CD4-positive, CD25-positive, alpha-beta regulatory T cell (primary cell): ENCODE data around the gene PGGHG. TPM values are rescaled to one million over a fixed set of nuclear protein-coding genes. Genes with fewer than 3 reads are reported as not detected.

Source experiments
- ATAC-seq, 2 donors: fragments of 150-1000 bp; cut with Tn5 transposase; one replicate each; pipeline ENCODE4 v1.10.0; 2021; ENCODE audit warnings: low read depth in 2 of 2, moderate number of reproducible peaks in 2 of 2, moderate library complexity in 1 of 2
- DNase-seq, 3 donors: peaks; one replicate each; pipeline versions ENCODE4 v3.0.0 to v3.0.0-alpha.2; 2012 to 2022; ENCODE audit warnings: mixed read lengths in 1 of 3
- H3K27ac ChIP-seq: one replicate; pipeline ENCODE4 v1.7.0; 2013; ENCODE audit warnings: mild to moderate bottlenecking, low read length; ENCODE audit not compliant: insufficient read depth, poor library complexity, severe bottlenecking
- H3K27me3 ChIP-seq: one replicate; pipeline ENCODE4 v1.7.0; 2013; ENCODE audit warnings: low read length; ENCODE audit not compliant: control insufficient read depth, insufficient read depth
- H3K36me3 ChIP-seq: one replicate; pipeline ENCODE4 v1.7.0; 2013; ENCODE audit warnings: mild to moderate bottlenecking, low read length, moderate library complexity; ENCODE audit not compliant: control insufficient read depth, insufficient read depth
- H3K4me1 ChIP-seq: 2 replicates; pipeline ENCODE4 v1.7.0; 2013; ENCODE audit warnings: mild to moderate bottlenecking, low read length; ENCODE audit not compliant: insufficient read depth, control insufficient read depth, poor library complexity, severe bottlenecking
- H3K4me3 ChIP-seq: one replicate; pipeline ENCODE4 v1.7.0; 2013; ENCODE audit warnings: low read depth, mild to moderate bottlenecking, low read length, moderate library complexity
- H3K9me3 ChIP-seq, 2 experiments: 1 replicate in 1 of 2; 2 replicates in 1 of 2; pipeline ENCODE4 v1.7.0; 2013; ENCODE audit warnings: low read length in 2 of 2, mild to moderate bottlenecking in 1 of 2, moderate library complexity in 1 of 2; ENCODE audit not compliant: control insufficient read depth in 2 of 2
- H3K27ac Mint-ChIP-seq, 3 donors: one replicate each; pipeline ENCODE4 v1.8.0; 2020 to 2022; ENCODE audit warnings: mild to moderate bottlenecking in 3 of 3, mixed read lengths in 3 of 3, moderate library complexity in 2 of 3
- H3K27me3 Mint-ChIP-seq: one replicate; pipeline ENCODE4 v1.8.0; 2022; ENCODE audit warnings: mild to moderate bottlenecking, mixed read lengths
- H3K36me3 Mint-ChIP-seq: one replicate; pipeline ENCODE4 v1.8.0; 2020; ENCODE audit warnings: mixed read lengths
- H3K4me1 Mint-ChIP-seq, 4 donors: one replicate each; pipeline ENCODE4 v1.8.0; 2020 to 2022; ENCODE audit warnings: mixed read lengths in 4 of 4, mild to moderate bottlenecking in 1 of 4
- H3K4me3 Mint-ChIP-seq, 4 donors: one replicate each; pipeline ENCODE4 v1.8.0; 2020 to 2022; ENCODE audit warnings: mild to moderate bottlenecking in 4 of 4, mixed read lengths in 4 of 4, moderate library complexity in 3 of 4
- H3K9me3 Mint-ChIP-seq, 7 donors: one replicate each; pipeline ENCODE4 v1.8.0; 2020 to 2022; ENCODE audit warnings: mixed read lengths in 7 of 7, mild to moderate bottlenecking in 3 of 7, moderate library complexity in 2 of 7
- polyA plus RNA-seq, 4 donors: library from polyadenylated mRNA; unstranded; fragments of 300-500 nt; fragmentation: Illumina TruSeq; gene quantifications; one replicate each; pipeline ENCODE4 v1.2.3, GENCODE V29; 2021
- total RNA-seq: library from RNA; stranded (reverse); gene quantifications from one replicate; pipeline ENCODE4 v1.2.3, GENCODE V29; 2022

Gene PGGHG
- total and polyA plus RNA-seq, 5 donors from 2014 or later, result 1.5 to 188 (median 2.9) TPM

- Mint-ChIP-seq H3K4me1 (peaks cover 8 to 41% (median 23%) of the 10 kb centered on the region in 4 donors), H3K27ac (peak overlapping the region in 1 of 3 donors; percentile 60), H3K36me3 (no peaks in the 10 kb centered on the region), H3K9me3 (no peaks in the 10 kb centered on the region), H3K4me3 (no peak overlapping the region), H3K27me3 (peaks cover 9% of the 10 kb centered on the region)
- DNase-seq, result no peak
- Histone ChIP-seq H3K36me3 (no peaks in the 10 kb centered on the region), H3K4me1 (peaks cover 34% of the 10 kb centered on the region), H3K27ac (no peak overlapping the region), H3K27me3 (no peaks in the 10 kb centered on the region), H3K9me3 (peaks cover 0 to 4% of the 10 kb centered on the region in 2 experiments), H3K4me3 (no peak overlapping the region)
- no peak for ATAC-seq
Observed at GRCh38 chr11:270451-271318, 18.2 kb upstream of the PGGHG start.

GRCh38 chr11:271319-271715 lies 17.6 kb upstream of the PGGHG start:
- no peaks in the 10 kb centered on the region for H3K36me3 ChIP-seq
- H3K4me3 ChIP-seq, result no peak overlapping the region
- H3K4me3 Mint-ChIP-seq, result no peak overlapping the region
- no peak for ATAC-seq
- peaks cover 34% of the 10 kb centered on the region for H3K4me1 ChIP-seq
- H3K27me3 ChIP-seq, result no peaks in the 10 kb centered on the region
- no peak overlapping the region for H3K27ac Mint-ChIP-seq
- H3K9me3 Mint-ChIP-seq, result no peaks in the 10 kb centered on the region
- H3K27me3 Mint-ChIP-seq, result peaks cover 14% of the 10 kb centered on the region
- peaks cover 8 to 41% (median 23%) of the 10 kb centered on the region in 4 donors for H3K4me1 Mint-ChIP-seq
- H3K9me3 ChIP-seq, result no peaks in the 10 kb centered on the region
- H3K36me3 Mint-ChIP-seq, result peaks cover 5% of the 10 kb centered on the region
- no peak overlapping the region for H3K27ac ChIP-seq
- no peak for DNase-seq

- H3K27ac Mint-ChIP-seq, result peak overlapping the region in 2 of 3 donors; percentile 6 to 90
- H3K9me3 ChIP-seq, result no peaks in the 10 kb centered on the region
- H3K4me1 Mint-ChIP-seq, result peaks cover 13 to 42% (median 21%) of the 10 kb centered on the region in 4 donors
- peak overlapping the region in 1 of 4 donors; percentile 20 for H3K4me3 Mint-ChIP-seq
- H3K4me1 ChIP-seq, result peaks cover 31% of the 10 kb centered on the region
- H3K36me3 Mint-ChIP-seq, result peaks cover 10% of the 10 kb centered on the region
- no peak overlapping the region for H3K4me3 ChIP-seq
- H3K36me3 ChIP-seq, result no peaks in the 10 kb centered on the region
- DNase-seq (no peak), ATAC-seq (no peak)
- no peak overlapping the region for H3K27ac ChIP-seq
- peaks cover under 1% of the 10 kb centered on the region for H3K27me3 ChIP-seq
- peaks cover 0 to 1% (median 0%) of the 10 kb centered on the region in 7 donors for H3K9me3 Mint-ChIP-seq
- peaks cover 19% of the 10 kb centered on the region for H3K27me3 Mint-ChIP-seq
Observed at GRCh38 chr11:272195-272930, 16.6 kb upstream of the PGGHG start.

- Histone ChIP-seq H3K36me3 (no peaks in the 10 kb centered on the region), H3K27me3 (peaks cover 5% of the 10 kb centered on the region), H3K9me3 (no peaks in the 10 kb centered on the region), H3K4me1 (peaks cover 26% of the 10 kb centered on the region), H3K4me3 (no peak overlapping the region), H3K27ac (no peak overlapping the region)
- peaks cover 24% of the 10 kb centered on the region for H3K27me3 Mint-ChIP-seq
- no peak for DNase-seq
- ATAC-seq, result no peak
- H3K4me1 Mint-ChIP-seq, result peaks cover 13 to 43% (median 25%) of the 10 kb centered on the region in 4 donors
- H3K36me3 Mint-ChIP-seq, result peaks cover 10% of the 10 kb centered on the region
- peaks cover 0 to 1% (median 0%) of the 10 kb centered on the region in 7 donors for H3K9me3 Mint-ChIP-seq
- no peak overlapping the region for H3K4me3 Mint-ChIP-seq
- peak overlapping the region in 2 of 3 donors; percentile 6 to 74 for H3K27ac Mint-ChIP-seq
Observed at GRCh38 chr11:272931-273198, 16.1 kb upstream of the PGGHG start.

GRCh38 chr11:276219-276618 lies 12.7 kb upstream of the PGGHG start:
- Mint-ChIP-seq H3K9me3 (peaks cover 0 to 1% (median 0%) of the 10 kb centered on the region in 7 donors), H3K27me3 (peaks cover 40% of the 10 kb centered on the region), H3K36me3 (peaks cover 10% of the 10 kb centered on the region), H3K4me3 (peak overlapping the region in 2 of 4 donors; percentile 71 to 72), H3K27ac (no peak overlapping the region), H3K4me1 (peaks cover 5 to 33% (median 12%) of the 10 kb centered on the region in 4 donors)
- H3K4me1 ChIP-seq, result peaks cover 33% of the 10 kb centered on the region
- DNase-seq (no peak), ATAC-seq (no peak)
- H3K9me3 ChIP-seq, result no peaks in the 10 kb centered on the region
- no peak overlapping the region for H3K4me3 ChIP-seq
- H3K27ac ChIP-seq, result no peak overlapping the region
- H3K27me3 ChIP-seq, result peaks cover 10% of the 10 kb centered on the region
- no peaks in the 10 kb centered on the region for H3K36me3 ChIP-seq

- DNase-seq, result no peak
- Mint-ChIP-seq H3K9me3 (peaks cover 0 to 1% (median 0%) of the 10 kb centered on the region in 7 donors), H3K4me1 (peaks cover 5 to 47% (median 14%) of the 10 kb centered on the region in 4 donors), H3K27ac (peak within 1 kb of the TSS in 1 of 3 donors; percentile 23), H3K36me3 (peaks cover 14% of the 10 kb centered on the region), H3K27me3 (peaks cover 60% of the 10 kb centered on the region), H3K4me3 (peak within 1 kb of the TSS; percentile 39 to 71 (median 62))
- ATAC-seq, result no peak
- H3K27me3 ChIP-seq, result peaks cover 16% of the 10 kb centered on the region
- H3K27ac ChIP-seq, result no peak within 1 kb of the TSS
- H3K9me3 ChIP-seq, result no peaks in the 10 kb centered on the region
- H3K36me3 ChIP-seq, result no peaks in the 10 kb centered on the region
- peaks cover 48% of the 10 kb centered on the region for H3K4me1 ChIP-seq
- H3K4me3 ChIP-seq, result no peak within 1 kb of the TSS
Observed at GRCh38 chr11:278001-278951, 10.7 kb upstream of the PGGHG start, which contains the start of gene NLRP6. NLRP6 (plus strand) TSS chr11:278407; CDS start chr11:278570, 163 bp downstream.
